Ectodermal cell (in vitro differentiated cells): ENCODE measurements around the gene JAG2.

ENCODE experiments used
- H3K27ac ChIP-seq: 2 replicates; pipeline ENCODE4 v1.7.0; 2013; ENCODE audit warnings: mild to moderate bottlenecking, low read depth, low read length; ENCODE audit not compliant: insufficient read depth, poor library complexity, severe bottlenecking
- H3K27me3 ChIP-seq: 2 replicates; pipeline ENCODE4 v1.7.0; 2013; ENCODE audit warnings: mild to moderate bottlenecking, low read length; ENCODE audit not compliant: insufficient read depth, control insufficient read depth, poor library complexity, severe bottlenecking
- H3K36me3 ChIP-seq: one replicate; pipeline ENCODE4 v1.7.0; 2013; ENCODE audit warnings: low read length; ENCODE audit not compliant: control insufficient read depth, insufficient read depth
- H3K4me1 ChIP-seq: one replicate; pipeline ENCODE4 v1.7.0; 2013; ENCODE audit warnings: low read length; ENCODE audit not compliant: control insufficient read depth, insufficient read depth
- H3K4me3 ChIP-seq: 2 replicates; pipeline ENCODE4 v1.7.0; 2013; ENCODE audit warnings: low read depth, low read length, control low read depth; ENCODE audit not compliant: insufficient read depth
- H3K9me3 ChIP-seq: 2 replicates; pipeline ENCODE4 v1.7.0; 2013; ENCODE audit warnings: mild to moderate bottlenecking, low read length, moderate library complexity; ENCODE audit not compliant: control insufficient read depth
- WGBS, 2 experiments: methylation state at CpG; one replicate each; pipeline ENCODE4 v1.1.7; 2013; ENCODE audit warnings: missing lambda C conversion rate in 2 of 2; 5-methylcytosine and 5-hydroxymethylcytosine counted together

The JAG2 gene

GRCh38 chr14:105156414-105157375 is 11.9 kb downstream of the JAG2 start:
- H3K27me3 ChIP-seq, result no peaks in the 10 kb centered on the region
- H3K36me3 ChIP-seq, result no peaks in the 10 kb centered on the region
- H3K4me3 ChIP-seq, result no peak overlapping the region
- H3K9me3 ChIP-seq, result no peaks in the 10 kb centered on the region
- no peak overlapping the region for H3K27ac ChIP-seq
- H3K4me1 ChIP-seq, result no peaks in the 10 kb centered on the region
- 82 to 84% methylated on average over 31 of the region's 31 CpGs for WGBS, 2 experiments

GRCh38 chr14:105155681-105156413 is 12.7 kb downstream of the JAG2 start:
- WGBS, 2 experiments, result 78 to 79% methylated on average over 48 of the region's 48 CpGs
- H3K4me3 ChIP-seq, result no peak overlapping the region
- no peaks in the 10 kb centered on the region for H3K9me3 ChIP-seq
- no peaks in the 10 kb centered on the region for H3K4me1 ChIP-seq
- H3K27ac ChIP-seq, result no peak overlapping the region
- no peaks in the 10 kb centered on the region for H3K27me3 ChIP-seq
- no peaks in the 10 kb centered on the region for H3K36me3 ChIP-seq

- 82 to 83% methylated on average over 24 of the region's 24 CpGs for WGBS, 2 experiments
Observed at GRCh38 chr14:105155071-105155651, 13.4 kb downstream of the JAG2 start.

GRCh38 chr14:105154476-105154871 is 14.1 kb downstream of the JAG2 start:
- Histone ChIP-seq H3K4me3 (no peak overlapping the region), H3K27ac (no peak overlapping the region), H3K9me3 (no peaks in the 10 kb centered on the region), H3K27me3 (no peaks in the 10 kb centered on the region), H3K36me3 (no peaks in the 10 kb centered on the region), H3K4me1 (no peaks in the 10 kb centered on the region)
- WGBS, 2 experiments, result 90% methylated on average over 12 of the region's 12 CpGs

More at GRCh38 chr14:105155071-105155651, 13.4 kb downstream of the JAG2 start:
- Histone ChIP-seq H3K9me3 (no peaks in the 10 kb centered on the region), H3K4me3 (no peak overlapping the region), H3K4me1 (no peaks in the 10 kb centered on the region), H3K27me3 (no peaks in the 10 kb centered on the region), H3K36me3 (no peaks in the 10 kb centered on the region), H3K27ac (no peak overlapping the region)

GRCh38 chr14:105153739-105154475 is 14.7 kb downstream of the JAG2 start:
- 92 to 95% methylated on average over 26 of the region's 26 CpGs for WGBS, 2 experiments
- Histone ChIP-seq H3K4me3 (no peak overlapping the region), H3K9me3 (no peaks in the 10 kb centered on the region), H3K27me3 (no peaks in the 10 kb centered on the region), H3K4me1 (no peaks in the 10 kb centered on the region), H3K36me3 (no peaks in the 10 kb centered on the region), H3K27ac (no peak overlapping the region)

- Histone ChIP-seq H3K4me3 (no peak overlapping the region), H3K27me3 (no peaks in the 10 kb centered on the region), H3K36me3 (no peaks in the 10 kb centered on the region), H3K4me1 (no peaks in the 10 kb centered on the region), H3K9me3 (no peaks in the 10 kb centered on the region), H3K27ac (no peak overlapping the region)
- WGBS, 2 experiments, result 88 to 93% methylated on average over 18 of the region's 18 CpGs
Observed at GRCh38 chr14:105153331-105153731, 15.2 kb downstream of the JAG2 start.

GRCh38 chr14:105152794-105153241 is 15.8 kb downstream of the JAG2 start:
- 91 to 95% methylated on average over 14 of the region's 14 CpGs for WGBS, 2 experiments
- H3K4me1 ChIP-seq, result no peaks in the 10 kb centered on the region
- no peak overlapping the region for H3K27ac ChIP-seq
- H3K9me3 ChIP-seq, result no peaks in the 10 kb centered on the region
- H3K27me3 ChIP-seq, result no peaks in the 10 kb centered on the region
- H3K36me3 ChIP-seq, result no peaks in the 10 kb centered on the region
- H3K4me3 ChIP-seq, result no peak overlapping the region

- 94% methylated on average over 44 of the region's 44 CpGs for WGBS, 2 experiments
- no peaks in the 10 kb centered on the region for H3K4me1 ChIP-seq
- no peaks in the 10 kb centered on the region for H3K27me3 ChIP-seq
- H3K9me3 ChIP-seq, result no peaks in the 10 kb centered on the region
- no peak overlapping the region for H3K4me3 ChIP-seq
- no peaks in the 10 kb centered on the region for H3K36me3 ChIP-seq
- H3K27ac ChIP-seq, result no peak overlapping the region
Observed at GRCh38 chr14:105151838-105152793, 16.5 kb downstream of the JAG2 start.
